SH-SY5Y (cell line): ENCODE data around the gene RIMS3.

Source experiments
- GATA2 ChIP-seq: IDR thresholded peaks from 2 replicates; pipeline ENCODE4 v1.6.1; 2011; ENCODE audit warnings: mild to moderate bottlenecking, low read depth, low read length
- GATA3 ChIP-seq: IDR thresholded peaks from 2 replicates; pipeline ENCODE4 v1.6.1; 2011; ENCODE audit warnings: low read depth, mild to moderate bottlenecking, low read length, moderate library complexity

DNA sequence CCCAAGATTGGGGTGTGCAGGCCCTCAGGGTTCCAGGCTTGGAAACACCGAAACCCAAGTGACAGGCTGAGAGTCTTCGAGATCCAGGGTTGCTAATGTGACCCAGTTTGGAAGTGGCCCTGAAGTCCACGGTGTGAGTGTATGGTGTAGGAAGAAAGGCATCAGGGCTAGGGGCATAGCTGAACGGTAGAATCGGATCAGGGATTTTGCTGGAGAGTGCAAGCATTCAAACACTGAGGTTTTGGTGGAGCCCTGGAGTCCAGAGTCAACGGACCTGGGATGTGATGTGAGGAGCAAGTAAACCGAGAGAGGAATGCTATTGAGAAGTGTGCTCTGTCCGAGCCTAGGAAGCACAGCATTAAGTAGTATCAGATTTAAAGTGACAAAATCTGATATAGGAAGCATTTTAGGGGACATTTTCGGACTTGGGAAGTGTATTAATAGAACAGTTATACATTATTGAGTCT is 27.0 kb upstream of the RIMS3 start:
- no peak for TF ChIP-seq GATA2
- TF ChIP-seq GATA3, result no peak
